ENCODE results near the gene MKI67.

MKI67 gene

DNA sequence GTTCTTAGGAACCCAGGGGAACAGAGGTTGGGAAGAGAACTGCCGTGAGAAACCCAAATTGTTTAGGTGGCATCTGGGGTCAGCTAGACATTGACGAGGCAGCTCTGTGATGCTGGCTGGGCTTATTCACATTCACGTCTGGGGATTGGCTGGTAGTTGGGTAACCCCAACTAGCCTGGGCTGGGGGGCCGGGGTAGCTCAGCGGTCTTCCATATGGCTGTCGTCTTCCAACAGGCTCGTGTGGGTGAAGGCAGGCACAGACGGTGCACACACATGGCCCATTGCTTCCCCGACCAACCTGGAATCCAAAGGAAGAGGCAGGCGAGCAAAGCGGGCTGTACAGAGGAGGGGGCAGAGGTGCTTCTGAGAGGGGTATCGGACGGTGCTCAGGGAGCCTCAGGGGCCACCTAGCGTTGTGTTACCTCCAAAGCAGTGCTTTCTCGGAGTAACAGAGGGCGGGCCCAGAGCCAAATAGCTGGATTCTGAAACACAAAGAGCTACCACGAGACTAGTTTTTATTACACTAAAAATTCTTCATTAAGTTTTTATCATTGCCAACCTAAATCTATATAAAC, 34.5 kb downstream of the MKI67 start:
- in situ Hi-C loops (cut with MboI; ENCODE audit: low pct_unique_long_range_greater_than_20kb, low sequenced_read_pairs): no loop called here
- no peak for DNase-seq

DNA sequence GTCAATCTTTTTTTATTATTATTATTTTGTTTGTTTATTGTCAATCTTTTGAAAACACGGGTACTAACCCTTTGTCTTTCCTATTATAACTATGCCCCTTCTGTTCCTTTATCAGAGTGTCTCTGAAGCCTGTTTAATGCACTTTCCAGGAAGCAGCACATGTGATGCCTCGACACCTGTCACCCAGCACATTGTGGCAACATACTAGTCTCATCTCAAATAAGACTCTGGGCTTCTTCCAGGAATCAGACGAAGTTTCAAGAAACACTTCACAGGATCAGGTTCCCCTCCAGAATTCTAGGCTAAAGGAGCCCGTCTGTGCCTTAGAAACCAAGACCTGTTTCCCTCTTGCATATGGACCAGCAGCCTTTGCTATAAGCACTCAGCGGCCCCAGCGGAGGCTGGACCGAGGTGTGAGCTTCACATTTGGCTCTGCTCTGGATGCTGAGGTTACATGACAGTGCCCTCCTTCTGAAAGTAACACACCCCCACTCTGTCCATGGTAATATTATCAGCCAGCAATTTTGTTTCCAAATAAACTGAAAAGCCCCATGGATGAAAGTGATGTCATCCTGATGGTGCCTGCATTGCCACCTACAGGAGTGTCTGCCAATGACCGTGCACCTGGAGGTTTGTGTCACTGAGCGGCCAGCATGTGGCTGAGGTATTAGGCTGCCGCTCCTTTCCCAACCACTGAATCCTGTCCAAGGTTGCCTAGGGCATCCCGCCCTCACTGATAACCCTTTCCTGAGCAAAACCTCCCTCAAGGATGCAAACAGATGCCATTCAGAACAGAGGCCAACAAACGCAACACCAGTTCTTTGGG, 38.1 kb downstream of the MKI67 start:
- no peak for DNase-seq
- in situ Hi-C loops (cut with MboI; ENCODE audit: low pct_unique_long_range_greater_than_20kb, low sequenced_read_pairs): no loop called here

DNA sequence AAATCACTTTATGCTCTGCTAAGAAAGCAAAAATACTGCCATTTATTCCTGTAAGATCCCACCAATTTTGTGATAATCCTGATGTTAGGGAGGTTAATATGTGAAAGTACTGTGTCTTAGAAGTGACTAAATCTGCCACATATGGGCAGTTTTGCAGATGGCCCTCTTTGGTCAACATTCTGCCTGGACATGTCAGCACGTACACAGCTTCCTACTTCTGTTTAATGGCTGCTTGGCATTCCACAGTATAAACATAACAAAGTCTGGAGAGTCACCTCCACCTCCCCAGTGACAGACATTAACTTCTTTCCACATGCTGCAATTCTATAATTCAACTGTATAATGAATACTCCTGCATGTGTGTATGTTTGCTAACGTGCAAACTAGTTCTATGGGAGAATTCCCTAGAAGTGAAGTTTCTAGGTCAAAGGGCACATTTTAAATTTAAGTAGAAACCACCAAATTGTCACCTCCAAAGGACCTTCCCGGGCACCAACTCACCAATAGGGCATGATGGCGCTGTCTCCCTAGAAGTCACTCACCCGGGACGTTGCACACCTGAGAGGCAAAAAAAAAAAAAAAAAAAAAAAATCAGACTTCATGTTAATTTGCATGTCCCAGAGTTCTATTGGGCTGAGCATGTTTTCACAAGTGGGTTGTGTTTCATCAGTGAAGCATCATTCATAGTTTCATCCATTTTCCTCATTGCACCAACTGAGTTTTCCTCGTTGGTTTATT, 38.9 kb downstream of the MKI67 start:
- DNase-seq: no peak
- in situ Hi-C loops (cut with MboI; ENCODE audit: low pct_unique_long_range_greater_than_20kb, low sequenced_read_pairs): no loop called here

GRCh38 chr10:128086003-128086863, 40.0 kb downstream of the MKI67 start:
- DNase-seq: no peak
- in situ Hi-C loops (cut with MboI; ENCODE audit: low pct_unique_long_range_greater_than_20kb, low sequenced_read_pairs): no loop called here

- no peak for DNase-seq
- in situ Hi-C loops (cut with MboI; ENCODE audit: low pct_unique_long_range_greater_than_20kb, low sequenced_read_pairs): no loop called here
Measured at GRCh38 chr10:128084991-128085390, 41.2 kb downstream of the MKI67 start.

- no peak for DNase-seq
- in situ Hi-C loops (cut with MboI; ENCODE audit: low pct_unique_long_range_greater_than_20kb, low sequenced_read_pairs): no loop called here
Measured at GRCh38 chr10:128084364-128084763, 41.9 kb downstream of the MKI67 start.

GRCh38 chr10:128083191-128083895, 42.9 kb downstream of the MKI67 start:
- in situ Hi-C loops (cut with MboI; ENCODE audit: low pct_unique_long_range_greater_than_20kb, low sequenced_read_pairs): no loop called here

DNA sequence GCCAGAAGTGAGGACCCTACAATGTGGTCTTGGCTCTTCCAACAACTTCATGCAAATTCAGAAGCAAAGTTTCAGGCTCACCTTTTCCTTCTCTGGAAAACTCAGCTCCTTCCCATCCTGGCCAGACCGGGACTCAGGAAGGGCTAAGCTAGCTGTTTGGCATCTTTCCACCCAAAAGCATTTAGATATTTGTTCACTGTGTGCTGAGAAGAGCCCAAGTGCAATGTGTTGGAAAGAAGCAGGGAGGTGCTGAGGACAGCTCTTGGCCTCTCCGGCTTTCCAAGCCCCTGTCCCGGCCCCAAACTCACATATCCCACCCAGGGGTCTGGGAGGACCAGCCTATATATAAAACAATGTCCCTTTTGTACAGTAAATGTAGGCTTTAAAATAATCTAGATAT, 44.5 kb downstream of the MKI67 start:
- no peak for DNase-seq
- in situ Hi-C loops (cut with MboI; ENCODE audit: low pct_unique_long_range_greater_than_20kb, low sequenced_read_pairs): no loop called here

More at GRCh38 chr10:128083191-128083895, 42.9 kb downstream of the MKI67 start:
- no peak for DNase-seq

DNA sequence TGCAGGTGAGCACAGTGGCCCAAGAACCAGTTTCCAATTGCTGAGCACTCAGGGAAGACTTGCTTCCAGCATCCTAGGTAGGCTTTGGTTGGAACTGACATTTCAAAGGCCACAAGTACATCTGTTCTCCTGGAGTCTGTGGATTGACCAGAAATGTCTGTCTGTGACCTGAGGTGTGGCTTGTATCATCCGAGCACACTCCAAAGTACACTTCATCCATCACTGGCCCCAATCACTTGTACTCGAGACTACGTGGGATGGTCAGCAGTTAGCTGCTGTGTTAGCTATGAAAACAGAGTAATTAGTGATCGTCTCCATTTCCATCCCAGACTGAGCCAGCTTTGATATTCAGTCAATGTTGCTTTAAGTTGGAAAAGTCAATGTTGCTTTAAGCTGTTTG, 45.0 kb downstream of the MKI67 start:
- in situ Hi-C loops (cut with MboI; ENCODE audit: low pct_unique_long_range_greater_than_20kb, low sequenced_read_pairs): no loop called here

GRCh38 chr10:128080641-128081040, 45.6 kb downstream of the MKI67 start:
- DNase-seq: no peak
- in situ Hi-C loops (cut with MboI; ENCODE audit: low pct_unique_long_range_greater_than_20kb, low sequenced_read_pairs): no loop called here

More for the DNA sequence above, 45.0 kb downstream of the MKI67 start:
- DNase-seq: no peak

- DNase-seq: no peak
- in situ Hi-C loops (cut with MboI; ENCODE audit: low pct_unique_long_range_greater_than_20kb, low sequenced_read_pairs): no loop called here
Measured at GRCh38 chr10:128080231-128080630, 46.0 kb downstream of the MKI67 start.

- peak; percentile 50 for DNase-seq
- in situ Hi-C loops (cut with MboI; ENCODE audit: low pct_unique_long_range_greater_than_20kb, low sequenced_read_pairs): loop anchor here (10.0 kb wide), 1 partner anchor 66 kb away; no protein-coding TSS in a partner anchor
Measured at GRCh38 chr10:128078136-128078969, 47.9 kb downstream of the MKI67 start.

- no peak for DNase-seq
- in situ Hi-C loops (cut with MboI; ENCODE audit: low pct_unique_long_range_greater_than_20kb, low sequenced_read_pairs): loop anchor here (10.0 kb wide), 1 partner anchor 67 kb away; no protein-coding TSS in a partner anchor
Measured at GRCh38 chr10:128077155-128077875, 48.9 kb downstream of the MKI67 start.

GRCh38 chr10:128074589-128074988, 51.6 kb downstream of the MKI67 start:
- in situ Hi-C loops (cut with MboI; ENCODE audit: low pct_unique_long_range_greater_than_20kb, low sequenced_read_pairs): loop anchor here (10.0 kb wide), 1 partner anchor 70 kb away; no protein-coding TSS in a partner anchor
- DNase-seq: no peak

- in situ Hi-C loops (cut with MboI; ENCODE audit: low pct_unique_long_range_greater_than_20kb, low sequenced_read_pairs): loop anchor here (10.0 kb wide), 1 partner anchor 71 kb away; no protein-coding TSS in a partner anchor
- DNase-seq: peak; percentile 58
Measured at GRCh38 chr10:128073890-128074289, 52.3 kb downstream of the MKI67 start.

- in situ Hi-C loops (cut with MboI; ENCODE audit: low pct_unique_long_range_greater_than_20kb, low sequenced_read_pairs): loop anchor here (10.0 kb wide), 1 partner anchor 72 kb away; no protein-coding TSS in a partner anchor
- DNase-seq: no peak
Measured at GRCh38 chr10:128072941-128073645, 53.1 kb downstream of the MKI67 start.

Data from KBM-7 (cell line).